NCI-H82 (cell line): ENCODE results near the gene CERS6.

Experiments used
- DNase-seq: peaks from one replicate; lab custom pipeline; 2025; lab: John Stamatoyannopoulos, UW

The CERS6 gene

GRCh38 chr2:168602846-168603401 is 146.9 kb downstream of the CERS6 start:
- no peak for DNase-seq

- no peak for DNase-seq
Measured at GRCh38 chr2:168603439-168603961, 147.4 kb downstream of the CERS6 start.

GRCh38 chr2:168604252-168604651 is 148.2 kb downstream of the CERS6 start:
- no peak for DNase-seq

- no peak for DNase-seq
Measured at GRCh38 chr2:168607992-168608391, 151.9 kb downstream of the CERS6 start.

- DNase-seq, result no peak
Measured at GRCh38 chr2:168608796-168609195, 152.7 kb downstream of the CERS6 start.

- DNase-seq, result no peak
Measured at GRCh38 chr2:168611091-168611490, 155.0 kb downstream of the CERS6 start.

GRCh38 chr2:168611896-168612650 is 156.0 kb downstream of the CERS6 start:
- no peak for DNase-seq

GRCh38 chr2:168612719-168613118 is 156.6 kb downstream of the CERS6 start:
- DNase-seq, result no peak

GRCh38 chr2:168613551-168613950 is 157.5 kb downstream of the CERS6 start:
- no peak for DNase-seq

- peak; percentile 13 for DNase-seq
Measured at GRCh38 chr2:168614172-168615018, 158.3 kb downstream of the CERS6 start.

- DNase-seq, result no peak
Measured at GRCh38 chr2:168620554-168620953, 164.5 kb downstream of the CERS6 start.

- DNase-seq, result no peak
Measured at GRCh38 chr2:168622559-168622958, 166.5 kb downstream of the CERS6 start.

- DNase-seq, result no peak
Measured at GRCh38 chr2:168624028-168624427, 168.0 kb downstream of the CERS6 start.

- no peak for DNase-seq
Measured at GRCh38 chr2:168626096-168626495, 170.0 kb downstream of the CERS6 start.

GRCh38 chr2:168626647-168627046 is 170.6 kb downstream of the CERS6 start:
- peak; percentile 27 for DNase-seq

- no peak for DNase-seq
Measured at GRCh38 chr2:168632709-168633121, 176.6 kb downstream of the CERS6 start.

GRCh38 chr2:168633200-168633599 is 177.1 kb downstream of the CERS6 start:
- DNase-seq, result no peak

- no peak for DNase-seq
Measured at GRCh38 chr2:168633895-168634294, 177.8 kb downstream of the CERS6 start.

GRCh38 chr2:168635065-168635577 is 179.0 kb downstream of the CERS6 start:
- DNase-seq, result peak; percentile 85

GRCh38 chr2:168639018-168639417 is 182.9 kb downstream of the CERS6 start:
- DNase-seq, result no peak

GRCh38 chr2:168639441-168639898 is 183.4 kb downstream of the CERS6 start:
- peak; percentile 29 for DNase-seq

GRCh38 chr2:168640039-168640438 is 184.0 kb downstream of the CERS6 start:
- no peak for DNase-seq
